Measurements from ENCODE around the gene ANAPC2. TPM values are rescaled to one million over a fixed set of nuclear protein-coding genes. Genes with fewer than 3 reads are reported as not detected.

The ANAPC2 gene
- total RNA-seq, 1 donor from 2014 or later, result 58.5 TPM

DNA sequence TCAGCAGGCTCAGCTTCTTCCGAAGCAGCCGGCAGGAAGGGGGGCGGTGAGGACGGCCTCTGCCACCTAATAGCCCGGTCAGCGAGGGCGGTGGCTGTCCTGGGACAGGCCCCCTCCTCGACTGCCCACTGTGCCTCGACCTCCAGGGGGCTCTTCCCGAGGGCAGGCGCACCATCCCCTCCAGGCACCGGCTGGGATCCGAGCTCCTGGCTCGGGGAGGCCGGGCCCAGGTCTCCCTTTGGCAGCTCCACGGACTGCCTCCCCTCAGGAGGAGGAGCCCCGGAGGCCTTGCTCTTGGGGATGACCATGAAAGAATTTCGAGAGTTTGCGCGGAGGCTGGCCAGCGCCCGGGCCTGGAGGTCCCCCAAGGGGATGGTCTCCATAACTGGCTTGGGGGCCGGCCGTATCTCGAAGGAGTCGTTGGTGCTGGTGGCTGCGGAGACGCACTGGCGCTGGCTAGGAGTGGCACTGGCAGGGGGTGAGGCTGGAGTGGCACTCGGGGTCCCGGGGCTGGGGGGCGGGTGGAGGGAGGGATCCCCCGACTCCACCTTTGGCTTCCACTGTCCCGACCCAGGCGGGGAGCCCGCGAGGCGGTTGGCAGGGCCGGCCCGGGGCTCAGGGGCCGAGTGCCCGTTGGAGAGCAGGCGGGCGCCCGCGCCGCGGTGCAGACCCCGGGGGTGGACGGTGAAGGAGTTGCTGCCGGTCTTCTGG is 11.2 kb upstream of the ANAPC2 start:
- Mint-ChIP-seq H3K9me3 (no peaks in the 10 kb centered on the region), H3K4me1 (ENCODE audit: low read depth) (peaks cover 19% of the 10 kb centered on the region), H3K36me3 (ENCODE audit: low read depth) (peaks cover 9% of the 10 kb centered on the region), H3K27me3 (ENCODE audit: low read depth) (no peaks in the 10 kb centered on the region), H3K27ac (peak overlapping the region; percentile 38), H3K4me3 (ENCODE audit: low read depth) (peak overlapping the region; percentile 83)
- intact Hi-C loops (cut with micrococcal nuclease), result loop anchor here (1.0 to 5.0 kb wide), 3 partner anchors 11 to 72 kb away; partner anchors contain the start of genes ANAPC2 and SSNA1
- no peak for DNase-seq (ENCODE audit: low spot score)

DNA sequence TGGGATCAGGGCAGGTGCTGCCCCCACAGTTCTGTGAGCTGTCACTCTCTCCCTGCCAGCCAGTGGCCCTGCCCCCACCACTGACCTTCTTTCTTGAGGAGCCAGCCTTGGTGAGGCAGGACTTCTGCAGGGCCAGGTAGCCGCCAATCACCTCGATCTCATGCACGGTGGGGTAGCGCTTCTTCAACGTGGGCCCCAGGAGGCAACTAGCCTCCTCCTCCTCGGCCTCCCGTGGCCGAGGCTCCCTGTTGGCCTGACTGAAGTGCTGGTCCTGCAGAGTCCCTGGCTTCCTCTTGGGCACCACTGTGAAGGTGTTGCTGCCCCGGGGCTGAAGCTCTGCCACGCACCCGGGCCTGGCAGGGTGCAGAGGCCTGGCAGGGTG is 10.5 kb upstream of the ANAPC2 start:
- no peak overlapping the region for H3K27ac Mint-ChIP-seq
- intact Hi-C loops (cut with micrococcal nuclease), result no loop called here
- peaks cover 5% of the 10 kb centered on the region for H3K36me3 Mint-ChIP-seq (ENCODE audit: low read depth)

DNA sequence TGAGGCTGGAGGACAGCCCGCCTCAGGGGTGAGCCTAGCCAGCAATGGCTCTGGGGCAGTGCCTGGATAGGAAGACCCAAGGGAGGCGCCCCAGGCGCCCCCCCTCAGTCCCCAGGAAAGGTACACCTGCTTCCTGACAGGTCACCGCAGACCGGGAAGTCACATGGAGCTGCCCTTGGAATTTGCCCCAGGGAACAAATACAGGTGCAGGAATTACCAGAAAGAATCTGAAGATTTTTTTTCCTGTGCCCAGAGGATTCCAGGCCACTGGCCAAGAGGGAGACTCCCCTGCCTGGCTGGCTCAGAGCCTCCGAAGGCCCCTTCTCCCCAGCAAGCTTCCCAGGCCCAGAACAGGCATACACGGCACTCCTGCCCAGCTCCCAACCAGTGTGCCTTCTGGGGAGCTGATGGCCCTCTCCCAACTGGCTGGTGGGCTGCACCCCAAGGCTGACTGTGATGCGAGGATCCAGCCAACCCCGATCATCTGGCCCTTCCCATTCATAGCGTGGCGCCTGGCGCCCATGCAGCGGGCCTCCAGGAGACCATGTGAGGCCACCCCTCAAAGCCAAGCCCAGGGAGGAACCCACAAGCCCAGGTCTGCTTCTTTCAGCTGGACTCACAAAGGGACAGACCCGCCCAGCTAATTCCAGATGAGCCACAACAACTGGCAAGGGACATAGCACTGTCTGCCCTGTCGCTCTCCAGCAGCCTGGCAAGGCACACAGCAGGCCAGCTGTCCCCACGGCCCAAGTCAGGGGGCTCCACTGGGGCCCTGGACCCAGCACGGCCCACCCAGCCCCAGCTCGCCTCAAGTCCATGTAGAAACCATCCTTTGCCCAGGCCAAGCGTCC is 9.9 kb upstream of the ANAPC2 start:
- intact Hi-C loops (cut with micrococcal nuclease), result no loop called here
- Mint-ChIP-seq H3K27me3 (ENCODE audit: low read depth) (no peaks in the 10 kb centered on the region), H3K27ac (no peak overlapping the region), H3K9me3 (no peaks in the 10 kb centered on the region), H3K4me1 (ENCODE audit: low read depth) (peaks cover 11% of the 10 kb centered on the region), H3K4me3 (ENCODE audit: low read depth) (no peak overlapping the region), H3K36me3 (ENCODE audit: low read depth) (peaks cover 5% of the 10 kb centered on the region)
- DNase-seq (ENCODE audit: low spot score), result no peak

More for the DNA sequence above, 10.5 kb upstream of the ANAPC2 start:
- no peaks in the 10 kb centered on the region for H3K9me3 Mint-ChIP-seq
- H3K4me3 Mint-ChIP-seq (ENCODE audit: low read depth), result no peak overlapping the region
- H3K4me1 Mint-ChIP-seq (ENCODE audit: low read depth), result peaks cover 12% of the 10 kb centered on the region
- DNase-seq (ENCODE audit: low spot score), result no peak
- no peaks in the 10 kb centered on the region for H3K27me3 Mint-ChIP-seq (ENCODE audit: low read depth)

DNA sequence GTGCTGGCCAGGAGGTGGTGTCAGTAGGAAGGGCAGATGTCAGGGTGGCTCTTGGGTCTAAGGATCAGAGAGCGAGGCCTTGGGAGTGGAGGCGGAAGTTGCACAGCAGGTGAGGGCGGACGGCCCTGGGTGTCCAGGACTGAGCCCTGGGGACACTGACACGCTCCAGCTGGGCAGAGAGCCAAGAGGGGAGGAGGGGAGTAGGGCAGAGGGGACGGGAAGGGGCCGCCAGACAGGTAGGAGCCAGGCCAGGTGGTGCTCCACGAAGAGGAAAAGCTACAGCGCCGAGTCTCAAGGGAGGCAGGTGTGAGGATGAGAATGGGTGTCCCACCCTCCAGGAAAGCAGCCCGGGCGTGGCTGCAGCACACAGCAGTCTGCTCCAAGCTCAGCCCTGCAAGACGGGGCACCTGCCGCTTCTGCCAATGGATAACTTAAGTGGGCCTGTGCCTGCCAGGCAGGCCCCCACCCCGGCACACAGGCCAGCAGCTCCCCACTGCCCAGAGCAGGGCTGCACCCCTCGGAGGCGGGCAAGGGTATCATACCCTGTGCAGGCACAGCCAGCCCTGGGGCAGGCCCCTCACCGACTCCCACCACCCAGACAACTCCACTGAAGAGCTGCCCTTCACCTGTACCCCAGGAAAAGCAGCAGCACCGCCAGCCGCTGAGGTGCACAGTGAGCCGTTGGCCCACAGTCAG is 7.3 kb upstream of the ANAPC2 start:
- no peak overlapping the region for H3K27ac Mint-ChIP-seq

DNA sequence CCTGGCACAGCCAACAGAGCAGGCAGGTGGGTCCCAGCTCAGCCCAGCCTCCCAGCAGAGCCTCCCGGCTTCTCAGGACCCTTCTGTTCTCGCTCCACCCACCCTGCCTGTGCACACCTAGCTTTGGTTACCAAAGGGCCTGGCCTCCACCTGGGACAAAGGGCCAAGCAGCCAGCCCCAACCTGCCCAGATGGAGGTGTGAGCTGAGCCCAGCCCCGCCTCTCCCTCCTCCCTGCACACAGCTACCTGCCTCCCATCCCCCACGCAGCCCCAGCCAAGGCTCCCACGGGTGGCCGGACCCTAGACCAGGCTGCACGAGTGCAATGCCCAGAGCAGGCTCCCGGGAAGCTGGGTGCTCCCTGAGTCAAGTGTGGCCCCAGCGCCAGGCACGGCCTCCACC is 6.5 kb upstream of the ANAPC2 start:
- intact Hi-C loops (cut with micrococcal nuclease), result no loop called here
- Mint-ChIP-seq H3K4me1 (ENCODE audit: low read depth) (peaks cover 10% of the 10 kb centered on the region), H3K27me3 (ENCODE audit: low read depth) (no peaks in the 10 kb centered on the region), H3K27ac (no peak overlapping the region), H3K9me3 (no peaks in the 10 kb centered on the region), H3K36me3 (ENCODE audit: low read depth) (peaks cover 9% of the 10 kb centered on the region), H3K4me3 (ENCODE audit: low read depth) (no peak overlapping the region)
- no peak for DNase-seq (ENCODE audit: low spot score)

More for the DNA sequence above, 7.3 kb upstream of the ANAPC2 start:
- DNase-seq (ENCODE audit: low spot score), result no peak
- H3K36me3 Mint-ChIP-seq (ENCODE audit: low read depth), result peaks cover 6% of the 10 kb centered on the region
- no peak overlapping the region for H3K4me3 Mint-ChIP-seq (ENCODE audit: low read depth)
- no peaks in the 10 kb centered on the region for H3K9me3 Mint-ChIP-seq
- H3K27me3 Mint-ChIP-seq (ENCODE audit: low read depth), result no peaks in the 10 kb centered on the region
- peaks cover 7% of the 10 kb centered on the region for H3K4me1 Mint-ChIP-seq (ENCODE audit: low read depth)
- intact Hi-C loops (cut with micrococcal nuclease), result no loop called here

DNA sequence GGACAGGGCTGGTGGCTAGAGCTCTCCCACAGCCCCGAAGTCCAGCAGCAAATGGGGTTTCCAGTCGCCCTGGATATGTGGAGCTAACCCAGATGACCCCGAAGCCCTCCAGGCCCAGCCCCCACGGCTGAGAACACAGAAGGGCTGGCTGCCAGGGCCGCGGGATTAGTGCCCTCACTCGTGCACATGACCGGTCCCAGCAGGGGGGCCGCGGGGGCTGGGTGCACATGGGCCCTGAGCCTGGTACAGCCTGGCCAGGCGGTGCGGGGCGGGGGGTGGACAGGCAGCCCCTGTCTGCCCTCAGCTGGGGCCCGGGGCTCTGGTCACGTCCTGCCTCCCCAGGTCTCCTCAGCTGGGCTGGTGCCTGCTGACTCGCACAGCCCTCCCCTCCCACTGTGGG is 6.0 kb upstream of the ANAPC2 start:
- no peaks in the 10 kb centered on the region for H3K27me3 Mint-ChIP-seq (ENCODE audit: low read depth)

DNA sequence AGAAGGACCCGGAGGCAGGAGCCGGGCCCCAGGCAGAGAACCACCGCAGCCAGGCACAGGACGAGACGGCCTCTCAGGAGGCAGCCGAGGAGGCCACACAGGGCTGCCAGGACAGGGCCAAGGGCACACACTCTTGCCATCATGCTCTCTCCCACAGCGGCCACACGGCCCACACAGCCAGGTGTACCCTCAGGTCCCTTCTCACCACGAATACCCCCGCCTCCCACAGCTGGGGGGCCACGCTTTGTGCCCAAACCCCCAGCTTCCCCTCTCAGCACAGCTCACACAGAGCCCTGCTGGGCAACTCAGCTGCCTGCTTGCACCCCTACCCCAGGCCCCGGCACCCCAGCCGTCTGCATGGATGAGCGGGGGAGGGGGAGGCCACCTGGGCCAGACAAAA is 5.4 kb upstream of the ANAPC2 start:
- DNase-seq (ENCODE audit: low spot score), result no peak
- H3K36me3 Mint-ChIP-seq (ENCODE audit: low read depth), result peaks cover 13% of the 10 kb centered on the region
- H3K27me3 Mint-ChIP-seq (ENCODE audit: low read depth), result no peaks in the 10 kb centered on the region
- H3K27ac Mint-ChIP-seq, result no peak overlapping the region
- peaks cover 13% of the 10 kb centered on the region for H3K4me1 Mint-ChIP-seq (ENCODE audit: low read depth)
- intact Hi-C loops (cut with micrococcal nuclease), result no loop called here
- H3K9me3 Mint-ChIP-seq, result no peaks in the 10 kb centered on the region
- no peak overlapping the region for H3K4me3 Mint-ChIP-seq (ENCODE audit: low read depth)

More for the DNA sequence above, 6.0 kb upstream of the ANAPC2 start:
- Mint-ChIP-seq H3K9me3 (no peaks in the 10 kb centered on the region), H3K4me1 (ENCODE audit: low read depth) (peaks cover 8% of the 10 kb centered on the region), H3K36me3 (ENCODE audit: low read depth) (peaks cover 9% of the 10 kb centered on the region), H3K27ac (no peak overlapping the region), H3K4me3 (ENCODE audit: low read depth) (no peak overlapping the region)
- DNase-seq (ENCODE audit: low spot score), result no peak
- intact Hi-C loops (cut with micrococcal nuclease), result no loop called here

DNA sequence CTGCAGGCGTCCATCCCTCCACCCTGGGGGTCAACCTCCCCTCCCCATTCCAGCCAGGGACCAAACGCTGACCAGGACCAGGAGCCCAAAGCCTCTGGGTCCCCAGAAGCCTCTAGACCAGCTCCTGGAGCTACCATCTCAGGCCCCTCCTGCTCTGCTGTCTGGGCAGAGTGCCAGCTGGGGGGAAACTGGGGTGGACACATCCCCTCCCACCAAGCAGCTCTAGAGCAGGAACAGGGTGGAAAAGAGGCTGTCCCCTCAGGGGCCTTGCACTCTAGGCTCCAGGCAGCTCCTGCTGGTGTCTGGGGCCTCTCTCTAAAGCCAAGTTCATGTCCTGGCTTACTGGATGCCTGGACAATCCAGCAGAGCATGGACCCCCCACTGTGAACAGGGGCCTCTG is 4.5 kb upstream of the ANAPC2 start:
- Mint-ChIP-seq H3K4me1 (ENCODE audit: low read depth) (peaks cover 13% of the 10 kb centered on the region), H3K36me3 (ENCODE audit: low read depth) (peaks cover 13% of the 10 kb centered on the region), H3K4me3 (ENCODE audit: low read depth) (no peak overlapping the region), H3K27ac (no peak overlapping the region), H3K27me3 (ENCODE audit: low read depth) (no peaks in the 10 kb centered on the region), H3K9me3 (no peaks in the 10 kb centered on the region)
- intact Hi-C loops (cut with micrococcal nuclease), result no loop called here
- no peak for DNase-seq (ENCODE audit: low spot score)

DNA sequence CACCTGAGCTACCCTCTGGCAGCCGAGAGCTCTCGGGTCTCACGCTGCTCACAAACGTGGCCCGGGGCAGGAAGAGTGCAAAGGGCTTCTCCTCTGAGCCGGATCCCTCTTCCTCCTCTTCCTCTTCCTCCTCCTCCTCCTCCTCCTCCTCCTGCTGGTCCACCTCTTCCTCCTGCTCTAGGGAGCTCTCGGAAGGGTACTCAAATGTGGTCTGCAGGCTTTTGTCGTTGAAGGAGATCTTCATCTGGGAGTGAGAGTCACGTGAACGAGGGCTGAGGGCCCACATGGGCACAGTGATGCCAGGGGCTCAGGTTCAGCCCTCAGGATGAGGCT is 4.1 kb upstream of the ANAPC2 start:
- Mint-ChIP-seq H3K27ac (no peak overlapping the region), H3K36me3 (ENCODE audit: low read depth) (peaks cover 16% of the 10 kb centered on the region), H3K4me3 (ENCODE audit: low read depth) (no peak overlapping the region), H3K4me1 (ENCODE audit: low read depth) (peaks cover 18% of the 10 kb centered on the region), H3K9me3 (no peaks in the 10 kb centered on the region), H3K27me3 (ENCODE audit: low read depth) (no peaks in the 10 kb centered on the region)
- intact Hi-C loops (cut with micrococcal nuclease), result no loop called here
- DNase-seq (ENCODE audit: low spot score), result no peak

DNA sequence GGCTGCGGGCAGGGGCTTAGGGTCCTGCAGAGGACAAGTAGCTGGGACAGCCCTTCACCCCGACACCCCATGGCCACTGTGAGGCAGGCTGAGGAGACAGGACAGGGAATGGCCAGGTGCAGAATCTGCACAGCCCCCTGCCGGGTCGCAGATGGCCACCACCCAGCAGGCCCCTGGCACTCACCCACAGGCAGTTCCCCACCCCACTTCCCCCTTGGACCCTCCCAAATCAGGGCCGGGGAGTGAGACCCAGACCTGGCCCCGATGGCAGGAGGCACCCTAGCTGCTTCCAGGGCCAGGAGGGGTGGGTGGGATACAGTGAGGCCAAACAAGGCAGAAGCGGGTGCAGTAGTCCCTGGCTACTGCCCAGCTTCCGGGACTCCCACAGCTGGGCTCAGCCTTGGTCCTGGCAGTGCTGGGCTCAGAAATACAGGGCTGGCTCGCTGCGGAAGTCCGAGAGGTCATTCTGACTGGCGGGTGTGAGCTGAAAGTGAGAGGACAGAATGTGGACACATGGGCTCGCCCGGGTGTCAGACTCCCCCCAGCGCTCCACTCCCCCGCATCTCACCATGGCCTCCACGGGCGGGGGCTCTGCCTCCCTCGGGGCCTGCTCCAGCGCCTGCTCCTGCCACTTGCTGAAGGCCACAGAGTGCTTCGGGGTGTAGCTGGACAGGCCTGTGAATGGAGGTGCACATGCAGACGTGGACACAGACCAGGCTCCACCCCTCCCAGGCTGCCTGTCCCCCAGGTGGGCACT is 3.5 kb upstream of the ANAPC2 start:
- DNase-seq (ENCODE audit: low spot score), result no peak
- Mint-ChIP-seq H3K27me3 (ENCODE audit: low read depth) (no peaks in the 10 kb centered on the region), H3K36me3 (ENCODE audit: low read depth) (peaks cover 16% of the 10 kb centered on the region), H3K27ac (no peak overlapping the region), H3K4me1 (ENCODE audit: low read depth) (peaks cover 21% of the 10 kb centered on the region), H3K4me3 (ENCODE audit: low read depth) (no peak overlapping the region), H3K9me3 (no peaks in the 10 kb centered on the region)
- intact Hi-C loops (cut with micrococcal nuclease), result no loop called here

DNA sequence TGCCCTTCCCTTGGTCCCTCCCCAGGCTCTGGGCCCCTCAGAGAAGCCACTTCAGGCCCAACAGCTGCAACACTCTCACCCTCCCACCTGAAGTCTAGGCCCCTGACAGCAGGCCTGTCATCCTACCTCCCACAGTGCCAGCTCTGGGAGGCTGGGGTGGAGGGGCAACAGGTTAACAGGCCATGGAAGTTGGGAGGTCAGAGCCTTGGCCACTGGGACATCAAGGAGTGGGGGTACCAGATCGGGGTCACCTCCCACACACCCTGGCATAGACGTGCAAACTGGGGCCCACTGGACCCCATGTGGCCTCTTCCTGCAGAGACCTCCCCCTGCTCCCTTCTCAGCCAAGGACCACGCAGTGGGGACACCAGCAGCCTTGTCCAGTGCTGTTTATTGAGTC is 2.9 kb upstream of the ANAPC2 start:
- H3K9me3 Mint-ChIP-seq, result no peaks in the 10 kb centered on the region
- H3K36me3 Mint-ChIP-seq (ENCODE audit: low read depth), result peaks cover 16% of the 10 kb centered on the region
- peak overlapping the region; percentile 33 for H3K27ac Mint-ChIP-seq
- intact Hi-C loops (cut with micrococcal nuclease), result no loop called here
- peak overlapping the region; percentile 74 for H3K4me3 Mint-ChIP-seq (ENCODE audit: low read depth)
- H3K27me3 Mint-ChIP-seq (ENCODE audit: low read depth), result no peaks in the 10 kb centered on the region
- peaks cover 25% of the 10 kb centered on the region for H3K4me1 Mint-ChIP-seq (ENCODE audit: low read depth)
- DNase-seq (ENCODE audit: low spot score), result no peak

DNA sequence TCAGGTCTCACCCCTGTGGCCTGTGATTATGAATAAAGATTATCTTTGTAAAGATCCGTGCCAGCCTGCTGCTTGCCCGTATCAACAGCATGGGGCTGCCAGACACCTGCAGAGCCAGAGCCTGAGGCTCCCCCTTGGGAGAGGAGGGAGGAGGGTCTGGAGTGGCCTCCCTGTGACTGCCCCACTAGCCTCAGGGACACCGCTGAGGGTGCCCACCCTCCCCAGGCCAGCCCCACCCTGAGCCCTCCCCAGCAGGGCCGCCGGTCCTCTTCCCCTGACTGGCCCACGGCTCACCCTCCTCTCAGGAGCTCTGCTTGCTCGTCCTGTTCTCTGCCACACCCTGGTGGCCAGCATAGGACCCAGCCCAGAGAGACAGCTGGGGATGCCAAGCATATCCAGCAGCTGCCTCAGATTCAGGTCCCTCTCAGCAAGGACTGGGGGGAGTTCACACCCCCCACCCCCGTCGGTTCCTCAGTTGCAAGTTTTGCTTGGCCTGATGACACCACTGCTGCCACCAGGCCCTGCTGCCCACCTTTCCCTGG is 2.0 kb upstream of the ANAPC2 start:
- peaks cover 21% of the 10 kb centered on the region for H3K36me3 Mint-ChIP-seq (ENCODE audit: low read depth)
- H3K9me3 Mint-ChIP-seq, result no peaks in the 10 kb centered on the region
- peak overlapping the region; percentile 94 for H3K4me3 Mint-ChIP-seq (ENCODE audit: low read depth)
- peak overlapping the region; percentile 33 for H3K27ac Mint-ChIP-seq
- H3K27me3 Mint-ChIP-seq (ENCODE audit: low read depth), result no peaks in the 10 kb centered on the region
- DNase-seq (ENCODE audit: low spot score), result no peak
- peaks cover 25% of the 10 kb centered on the region for H3K4me1 Mint-ChIP-seq (ENCODE audit: low read depth)
- intact Hi-C loops (cut with micrococcal nuclease), result no loop called here
